Caki2 (cell line): ENCODE results near the gene TOX2. TPM values are rescaled to one million over a fixed set of nuclear protein-coding genes. Genes with fewer than 3 reads are reported as not detected.

Experiments used
- DNase-seq: peaks from one replicate; pipeline ENCODE4 v3.0.0-alpha.2; 2015; ENCODE audit warnings: low read depth
- in situ Hi-C: cut with HindIII; loops from 2 replicates; pipeline ENCODE4 v1.10.0; 2016; ENCODE audit warnings: low sequenced_read_pairs, low pct_unique_long_range_greater_than_20kb, mixed read lengths
- total RNA-seq: library from RNA; depleted of rRNA; stranded (reverse); fragments of >200 nt; shearing (Covaris generic); gene quantifications from 2 replicates; pipeline ENCODE4 v1.2.3, GENCODE V29; 2014; ENCODE audit warnings: low replicate concordance

Gene TOX2
- total RNA-seq, 1 experiment from 2014 or later: not detected

GRCh38 chr20:43968341-43969000 lies 53.8 kb downstream of the TOX2 start:
- in situ Hi-C loops: no loop called here
- no peak for DNase-seq

DNA sequence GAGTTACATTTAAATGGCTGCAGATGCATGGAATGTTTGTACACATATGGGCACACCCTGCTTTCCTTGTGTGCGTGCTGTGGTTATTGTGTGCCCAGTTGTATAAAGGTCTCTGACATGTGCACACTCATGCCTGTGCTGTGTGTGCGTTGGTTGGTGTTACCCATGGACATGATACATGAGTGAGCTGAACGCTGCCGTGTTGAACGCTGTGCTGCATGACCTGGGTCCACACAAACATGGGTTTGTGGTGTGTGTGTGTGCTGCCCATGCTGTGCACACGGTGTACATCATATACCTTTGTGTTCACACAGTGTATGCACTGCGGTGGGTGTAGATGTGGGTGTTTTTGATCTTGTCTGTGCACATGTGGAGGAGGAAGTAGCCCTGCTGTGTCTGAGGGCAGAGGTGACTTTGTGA lies 54.4 kb downstream of the TOX2 start:
- no peak for DNase-seq
- in situ Hi-C loops: no loop called here

GRCh38 chr20:43969501-43970182 lies 55.0 kb downstream of the TOX2 start:
- in situ Hi-C loops: no loop called here
- DNase-seq: no peak

DNA sequence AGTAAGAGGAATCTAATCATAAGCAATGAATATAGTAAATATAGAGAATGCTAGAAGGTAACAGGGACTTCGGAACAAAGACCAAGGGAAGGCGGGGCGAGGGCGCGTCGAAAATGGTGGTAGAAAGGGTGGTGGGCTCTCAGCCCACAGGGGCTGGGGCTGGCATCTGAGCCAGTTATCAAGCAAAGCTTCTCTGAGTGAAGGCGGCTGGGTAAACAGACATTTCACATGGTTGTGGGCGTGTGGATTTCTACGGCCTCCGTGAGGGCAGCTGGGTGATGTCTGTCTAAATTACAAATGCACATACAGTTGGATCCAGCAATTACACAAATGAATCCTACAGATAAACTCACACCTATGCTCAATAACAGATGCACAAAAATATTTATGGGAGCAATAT lies 56.6 kb downstream of the TOX2 start:
- in situ Hi-C loops: no loop called here
- DNase-seq: no peak

DNA sequence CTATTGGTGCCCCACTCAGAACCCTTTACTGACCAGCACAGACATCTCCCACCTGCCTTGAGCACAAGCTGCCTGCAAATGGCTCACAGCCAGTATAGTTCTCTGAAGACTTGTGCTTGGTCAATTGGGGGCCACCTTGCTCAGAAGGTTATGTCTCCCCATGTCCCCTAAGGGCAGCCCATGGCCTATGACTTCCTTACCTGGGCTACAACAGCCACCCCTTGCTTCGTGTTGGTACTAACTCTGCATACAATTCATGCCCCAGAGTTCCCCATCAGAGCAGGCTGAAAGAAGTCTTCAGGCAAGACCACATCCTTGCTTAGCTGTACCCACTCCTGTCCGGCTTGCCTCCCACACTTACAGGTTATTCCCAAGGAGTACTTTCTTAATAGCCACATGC lies 57.4 kb downstream of the TOX2 start:
- in situ Hi-C loops: no loop called here
- no peak for DNase-seq

DNA sequence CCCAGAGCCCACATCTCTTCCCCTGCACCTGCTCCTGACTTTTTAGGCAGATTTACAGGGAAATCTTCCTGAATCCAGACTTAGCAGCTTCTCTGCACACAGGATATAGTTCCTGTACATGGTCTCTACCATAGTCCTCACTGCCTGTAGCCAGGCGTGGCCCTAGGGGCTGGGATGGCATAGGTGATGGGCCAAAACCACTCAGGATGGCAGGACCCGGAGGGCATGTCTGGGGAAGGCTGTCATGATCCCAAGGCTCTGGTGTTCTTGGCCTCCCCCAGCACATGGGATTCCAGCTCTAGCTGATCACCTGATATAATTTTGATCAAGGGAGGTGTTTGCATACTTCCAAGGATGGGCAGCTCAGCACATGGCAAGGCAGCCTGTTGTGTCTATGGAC lies 58.0 kb downstream of the TOX2 start:
- no peak for DNase-seq
- in situ Hi-C loops: no loop called here

DNA sequence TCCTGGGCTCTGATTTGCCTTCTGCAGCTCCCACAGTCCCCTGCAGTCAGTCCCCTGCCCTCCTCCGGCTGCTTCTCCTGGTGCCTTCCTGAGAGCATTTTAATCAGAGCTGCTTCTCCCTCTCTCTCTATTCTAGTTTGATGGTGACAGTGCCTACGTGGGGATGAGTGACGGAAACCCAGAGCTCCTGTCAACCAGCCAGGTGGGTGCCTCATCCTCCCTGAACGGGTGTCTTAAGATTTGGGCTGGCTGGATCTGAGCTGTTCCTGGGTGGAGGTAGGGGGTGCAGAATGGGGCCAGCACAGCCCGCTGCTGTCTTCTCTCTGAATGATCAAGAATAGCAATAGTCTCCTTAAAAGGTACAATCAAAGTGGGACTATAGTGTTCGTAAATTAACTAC lies 58.6 kb downstream of the TOX2 start:
- in situ Hi-C loops: no loop called here
- DNase-seq: no peak

GRCh38 chr20:43973671-43974450 lies 59.2 kb downstream of the TOX2 start:
- DNase-seq: no peak
- in situ Hi-C loops: no loop called here

DNA sequence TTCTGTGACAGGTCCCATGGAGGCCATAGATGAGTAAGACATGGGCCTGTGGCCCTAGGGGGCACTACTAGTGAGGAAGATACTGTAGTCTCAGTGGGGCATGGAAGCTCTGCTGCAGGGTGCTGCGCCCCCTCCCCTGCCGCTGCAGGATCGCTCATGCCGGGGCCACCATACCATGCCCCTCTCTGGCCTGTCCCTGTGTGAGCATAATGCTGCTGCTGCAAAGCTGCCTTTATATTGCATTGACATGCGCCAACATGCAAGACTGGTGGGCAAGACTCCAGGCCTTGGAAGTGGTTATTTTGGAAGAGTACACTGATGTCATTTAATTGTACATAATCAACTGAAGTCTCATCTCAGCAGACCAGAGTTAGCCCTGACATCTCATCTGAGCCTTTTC lies 60.0 kb downstream of the TOX2 start:
- in situ Hi-C loops: no loop called here
- DNase-seq: no peak

GRCh38 chr20:43975096-43975768 lies 60.6 kb downstream of the TOX2 start:
- no peak for DNase-seq
- in situ Hi-C loops: no loop called here

DNA sequence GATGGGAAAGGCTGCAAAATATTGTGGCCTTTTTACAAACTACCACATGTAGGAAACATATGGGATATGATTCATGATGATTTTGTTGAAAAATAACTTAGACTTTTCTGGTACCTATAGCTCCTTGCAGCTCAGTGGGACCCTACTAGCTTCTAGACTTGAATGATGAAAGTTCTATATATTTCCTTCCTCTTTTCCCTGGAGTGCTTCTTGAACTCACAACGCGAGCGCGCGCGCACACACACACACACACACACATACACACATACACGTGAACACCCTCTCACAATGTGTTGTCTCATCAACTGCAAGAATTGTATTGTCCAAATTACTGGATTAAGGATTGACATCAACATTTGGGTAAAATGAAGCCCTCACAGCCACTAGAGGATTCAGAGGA lies 61.9 kb downstream of the TOX2 start:
- DNase-seq: no peak
- in situ Hi-C loops: no loop called here

DNA sequence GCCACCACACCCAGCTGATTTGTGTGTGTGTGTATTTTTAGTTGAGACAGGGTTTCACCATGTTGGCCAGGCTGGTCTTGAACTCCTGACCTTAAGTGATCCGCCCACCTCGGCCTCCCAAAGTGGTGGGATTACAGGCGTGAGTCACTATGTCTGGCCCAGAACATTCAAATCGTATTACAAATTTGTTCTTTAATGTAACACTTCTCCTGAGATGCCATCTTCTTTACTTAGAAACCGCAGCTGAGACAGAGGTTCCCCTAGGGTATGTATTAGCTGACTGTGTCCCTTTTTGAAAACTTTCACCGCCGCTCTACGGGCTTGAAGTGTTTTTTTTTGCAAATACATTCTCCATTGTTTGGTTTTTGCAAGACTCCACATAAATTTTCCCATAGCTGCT lies 62.6 kb downstream of the TOX2 start:
- in situ Hi-C loops: no loop called here
- no peak for DNase-seq

DNA sequence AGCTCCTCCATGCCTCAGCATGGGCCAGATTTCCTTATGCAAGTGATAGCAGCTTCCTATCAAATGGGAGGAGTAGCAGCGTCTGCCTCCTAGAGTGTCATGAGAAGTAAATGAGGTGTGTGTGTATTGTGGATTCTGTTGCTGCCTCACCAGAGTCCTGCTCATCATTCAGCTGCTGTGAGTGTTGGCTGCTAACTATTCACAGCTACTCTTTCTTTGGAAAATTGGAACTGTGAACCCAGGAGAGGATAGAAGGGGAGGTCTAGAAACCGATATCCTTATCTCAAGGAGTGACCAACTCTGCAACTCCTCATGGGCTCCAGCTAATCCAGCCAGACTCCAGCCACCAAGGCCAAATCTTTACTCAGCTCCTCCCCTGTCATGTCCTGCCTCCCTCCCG lies 63.3 kb downstream of the TOX2 start:
- no peak for DNase-seq

GRCh38 chr20:43979576-43980105 lies 65.0 kb downstream of the TOX2 start:
- DNase-seq: no peak
- in situ Hi-C loops: no loop called here

More for the DNA sequence above, 63.3 kb downstream of the TOX2 start:
- in situ Hi-C loops: no loop called here

DNA sequence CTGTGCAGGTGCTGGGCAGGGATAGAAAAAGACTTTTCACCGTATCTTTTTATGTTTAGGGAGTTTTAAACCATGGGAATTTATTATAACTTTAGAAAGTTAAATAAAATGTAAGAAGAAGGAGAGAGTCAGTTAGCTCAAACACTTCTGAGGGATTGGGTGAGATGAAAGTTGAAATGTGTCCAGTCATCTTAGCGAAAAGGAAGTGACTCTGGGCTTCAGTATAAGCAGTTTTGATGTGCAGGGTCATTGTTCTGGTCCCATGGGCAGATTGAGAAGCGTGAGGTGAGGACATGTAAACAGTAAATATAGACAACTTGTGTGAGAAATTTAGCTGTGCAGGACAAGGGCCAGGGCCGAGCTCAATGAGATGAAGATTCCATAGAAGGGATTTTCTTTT lies 66.9 kb downstream of the TOX2 start:
- DNase-seq: no peak
- in situ Hi-C loops: no loop called here

- in situ Hi-C loops: no loop called here
- no peak for DNase-seq
Observed at GRCh38 chr20:43982016-43982415, 67.4 kb downstream of the TOX2 start.

DNA sequence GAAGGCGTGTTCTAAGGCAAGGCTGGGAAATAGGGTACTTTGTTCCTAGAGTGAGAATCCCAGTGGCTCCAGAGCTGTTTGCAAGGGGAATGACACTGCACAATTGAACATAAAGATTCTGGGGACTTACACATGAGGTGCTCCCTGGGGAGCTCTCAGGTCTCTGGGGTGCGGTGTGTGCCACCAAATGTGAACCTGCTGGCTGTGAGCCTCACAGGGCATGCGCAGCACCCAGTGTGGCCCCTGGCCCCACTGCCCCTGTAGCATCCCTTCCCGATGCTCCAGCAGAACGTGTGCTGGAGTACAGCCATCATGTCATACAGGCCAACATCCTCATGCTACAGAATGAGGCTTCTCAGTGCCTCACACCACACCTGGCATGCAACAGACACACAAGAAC lies 68.2 kb downstream of the TOX2 start:
- in situ Hi-C loops: no loop called here
- no peak for DNase-seq

GRCh38 chr20:43983359-43983758 lies 68.7 kb downstream of the TOX2 start:
- in situ Hi-C loops: no loop called here
- no peak for DNase-seq

GRCh38 chr20:43983904-43984361 lies 69.3 kb downstream of the TOX2 start:
- in situ Hi-C loops: no loop called here
- no peak for DNase-seq
